T-helper 1 cell treated with Interleukin-12 subunit alpha and Interleukin-12 subunit beta and Interleukin-4 antibody, amounts not matched to agents 30 μg/mL and 1 μg/mL, for 36 hours (primary cell): ENCODE results near the gene APBA2.

Experiments
- H3K27ac Mint-ChIP-seq: one replicate; pipeline ENCODE4 v1.8.0; 2021; ENCODE audit warnings: mild to moderate bottlenecking, mixed read lengths
- H3K27me3 Mint-ChIP-seq: one replicate; pipeline ENCODE4 v1.8.0; 2021; ENCODE audit warnings: low read depth, mixed read lengths
- H3K36me3 Mint-ChIP-seq: one replicate; pipeline ENCODE4 v1.8.0; 2021; ENCODE audit warnings: low read depth, mixed read lengths
- H3K4me1 Mint-ChIP-seq: one replicate; pipeline ENCODE4 v1.8.0; 2021; ENCODE audit warnings: low read depth, mixed read lengths
- H3K4me3 Mint-ChIP-seq: one replicate; pipeline ENCODE4 v1.8.0; 2021; ENCODE audit warnings: mild to moderate bottlenecking, moderate library complexity, mixed read lengths
- H3K9me3 Mint-ChIP-seq: one replicate; pipeline ENCODE4 v1.8.0; 2021; ENCODE audit warnings: mixed read lengths

Gene APBA2

GRCh38 chr15:28955993-28956421 lies 70.2 kb downstream of the APBA2 start:
- H3K27ac Mint-ChIP-seq = no peak overlapping the region
- peaks cover 9% of the 10 kb centered on the region for H3K4me1 Mint-ChIP-seq
- H3K27me3 Mint-ChIP-seq = peaks cover 4% of the 10 kb centered on the region
- H3K36me3 Mint-ChIP-seq = no peaks in the 10 kb centered on the region
- H3K4me3 Mint-ChIP-seq = no peak overlapping the region
- no peaks in the 10 kb centered on the region for H3K9me3 Mint-ChIP-seq

- H3K27ac Mint-ChIP-seq = no peak overlapping the region
Observed at GRCh38 chr15:28956491-28956890, 70.7 kb downstream of the APBA2 start.

GRCh38 chr15:28957606-28958498 lies 72.1 kb downstream of the APBA2 start:
- Mint-ChIP-seq H3K27me3 (no peaks in the 10 kb centered on the region), H3K36me3 (no peaks in the 10 kb centered on the region), H3K9me3 (no peaks in the 10 kb centered on the region), H3K27ac (no peak overlapping the region), H3K4me1 (peaks cover 9% of the 10 kb centered on the region), H3K4me3 (no peak overlapping the region)

More at GRCh38 chr15:28956491-28956890, 70.7 kb downstream of the APBA2 start:
- Mint-ChIP-seq H3K4me3 (no peak overlapping the region), H3K27me3 (peaks cover 4% of the 10 kb centered on the region), H3K4me1 (peaks cover 9% of the 10 kb centered on the region), H3K36me3 (no peaks in the 10 kb centered on the region), H3K9me3 (no peaks in the 10 kb centered on the region)

- Mint-ChIP-seq H3K4me3 (no peak overlapping the region), H3K9me3 (no peaks in the 10 kb centered on the region), H3K27ac (no peak overlapping the region), H3K27me3 (no peaks in the 10 kb centered on the region), H3K4me1 (peaks cover 16% of the 10 kb centered on the region), H3K36me3 (no peaks in the 10 kb centered on the region)
Observed at GRCh38 chr15:28959326-28959725, 73.6 kb downstream of the APBA2 start.

- Mint-ChIP-seq H3K9me3 (no peaks in the 10 kb centered on the region), H3K27me3 (no peaks in the 10 kb centered on the region), H3K36me3 (no peaks in the 10 kb centered on the region), H3K4me3 (no peak overlapping the region), H3K27ac (no peak overlapping the region), H3K4me1 (peaks cover 6% of the 10 kb centered on the region)
Observed at GRCh38 chr15:28960979-28961378, 75.2 kb downstream of the APBA2 start.

- Mint-ChIP-seq H3K36me3 (no peaks in the 10 kb centered on the region), H3K4me1 (peaks cover 6% of the 10 kb centered on the region), H3K27me3 (no peaks in the 10 kb centered on the region), H3K9me3 (no peaks in the 10 kb centered on the region), H3K4me3 (no peak overlapping the region), H3K27ac (no peak overlapping the region)
Observed at GRCh38 chr15:28961391-28961790, 75.6 kb downstream of the APBA2 start.

- no peaks in the 10 kb centered on the region for H3K27me3 Mint-ChIP-seq
- no peaks in the 10 kb centered on the region for H3K9me3 Mint-ChIP-seq
- peak overlapping the region; percentile 36 for H3K27ac Mint-ChIP-seq
- no peaks in the 10 kb centered on the region for H3K36me3 Mint-ChIP-seq
- H3K4me1 Mint-ChIP-seq = peaks cover 6% of the 10 kb centered on the region
- no peak overlapping the region for H3K4me3 Mint-ChIP-seq
Observed at GRCh38 chr15:28962851-28963710, 77.3 kb downstream of the APBA2 start.

GRCh38 chr15:28963711-28964081 lies 77.9 kb downstream of the APBA2 start:
- Mint-ChIP-seq H3K9me3 (no peaks in the 10 kb centered on the region), H3K4me1 (peaks cover 6% of the 10 kb centered on the region), H3K4me3 (no peak overlapping the region)

GRCh38 chr15:28964098-28964497 lies 78.3 kb downstream of the APBA2 start:
- Mint-ChIP-seq H3K36me3 (no peaks in the 10 kb centered on the region), H3K27me3 (no peaks in the 10 kb centered on the region), H3K9me3 (no peaks in the 10 kb centered on the region), H3K4me3 (no peak overlapping the region), H3K4me1 (peaks cover 6% of the 10 kb centered on the region), H3K27ac (no peak overlapping the region)

More at GRCh38 chr15:28963711-28964081, 77.9 kb downstream of the APBA2 start:
- Mint-ChIP-seq H3K27ac (no peak overlapping the region), H3K36me3 (no peaks in the 10 kb centered on the region), H3K27me3 (no peaks in the 10 kb centered on the region)

- H3K27me3 Mint-ChIP-seq = peaks cover 4% of the 10 kb centered on the region
- H3K4me3 Mint-ChIP-seq = no peak overlapping the region
- H3K27ac Mint-ChIP-seq = no peak overlapping the region
- H3K4me1 Mint-ChIP-seq = peaks cover 6% of the 10 kb centered on the region
- H3K36me3 Mint-ChIP-seq = no peaks in the 10 kb centered on the region
- H3K9me3 Mint-ChIP-seq = no peaks in the 10 kb centered on the region
Observed at GRCh38 chr15:28967066-28967465, 81.3 kb downstream of the APBA2 start.

GRCh38 chr15:28967990-28968389 lies 82.2 kb downstream of the APBA2 start:
- H3K27me3 Mint-ChIP-seq = peaks cover 4% of the 10 kb centered on the region
- H3K36me3 Mint-ChIP-seq = no peaks in the 10 kb centered on the region
- H3K4me1 Mint-ChIP-seq = peaks cover 6% of the 10 kb centered on the region
- no peak overlapping the region for H3K4me3 Mint-ChIP-seq
- H3K27ac Mint-ChIP-seq = no peak overlapping the region
- H3K9me3 Mint-ChIP-seq = no peaks in the 10 kb centered on the region

- H3K4me3 Mint-ChIP-seq = no peak overlapping the region
- peaks cover 4% of the 10 kb centered on the region for H3K27me3 Mint-ChIP-seq
- H3K36me3 Mint-ChIP-seq = no peaks in the 10 kb centered on the region
- H3K9me3 Mint-ChIP-seq = no peaks in the 10 kb centered on the region
- H3K27ac Mint-ChIP-seq = no peak overlapping the region
- no peaks in the 10 kb centered on the region for H3K4me1 Mint-ChIP-seq
Observed at GRCh38 chr15:28969511-28970085, 83.8 kb downstream of the APBA2 start.

- peaks cover 6% of the 10 kb centered on the region for H3K27me3 Mint-ChIP-seq
- no peaks in the 10 kb centered on the region for H3K4me1 Mint-ChIP-seq
- H3K27ac Mint-ChIP-seq = no peak overlapping the region
- H3K36me3 Mint-ChIP-seq = no peaks in the 10 kb centered on the region
- H3K4me3 Mint-ChIP-seq = no peak overlapping the region
- H3K9me3 Mint-ChIP-seq = no peaks in the 10 kb centered on the region
Observed at GRCh38 chr15:28974142-28974541, 88.4 kb downstream of the APBA2 start.

- no peaks in the 10 kb centered on the region for H3K36me3 Mint-ChIP-seq
- no peaks in the 10 kb centered on the region for H3K9me3 Mint-ChIP-seq
- no peak overlapping the region for H3K27ac Mint-ChIP-seq
- H3K27me3 Mint-ChIP-seq = peaks cover 8% of the 10 kb centered on the region
- H3K4me1 Mint-ChIP-seq = no peaks in the 10 kb centered on the region
- no peak overlapping the region for H3K4me3 Mint-ChIP-seq
Observed at GRCh38 chr15:28975766-28976179, 90.0 kb downstream of the APBA2 start.
